IPS-NIHi11 (cell line): ENCODE data around the gene RNASE4.

Source experiments
- DNase-seq: peaks from one replicate; pipeline ENCODE4 v3.0.0; 2012; ENCODE audit warnings: mixed read lengths, low spot score

The RNASE4 gene

GRCh38 chr14:20675669-20676068, 8.7 kb upstream of the RNASE4 start:
- no peak for DNase-seq

GRCh38 chr14:20676072-20676471, 8.3 kb upstream of the RNASE4 start:
- DNase-seq: no peak

- DNase-seq: peak; percentile 48
Observed at GRCh38 chr14:20679907-20680306, 4.5 kb upstream of the RNASE4 start.

GRCh38 chr14:20680363-20680762, 4.0 kb upstream of the RNASE4 start:
- no peak for DNase-seq

- DNase-seq: peak; percentile 68
Observed at GRCh38 chr14:20680843-20681347, 3.5 kb upstream of the RNASE4 start.

- DNase-seq: peak; percentile 60
Observed at GRCh38 chr14:20681348-20682126, 2.8 kb upstream of the RNASE4 start.

GRCh38 chr14:20682127-20682434, 2.3 kb upstream of the RNASE4 start:
- no peak for DNase-seq

GRCh38 chr14:20682435-20683124, 1.8 kb upstream of the RNASE4 start:
- peak; percentile 69 for DNase-seq

GRCh38 chr14:20683125-20683890, 1.1 kb upstream of the RNASE4 start:
- peak; percentile 38 for DNase-seq

GRCh38 chr14:20684662-20685456, 499 bp downstream of the RNASE4 start:
- DNase-seq: no peak

- no peak for DNase-seq
Observed at GRCh38 chr14:20686386-20687143, 2.2 kb downstream of the RNASE4 start.

- DNase-seq: no peak
Observed at GRCh38 chr14:20687362-20688166, 3.2 kb downstream of the RNASE4 start.

- no peak for DNase-seq
Observed at GRCh38 chr14:20688167-20688839, 3.9 kb downstream of the RNASE4 start, which contains the start of gene ANG. TSS of gene ANG (plus strand) at chr14:20688764. CDS start at chr14:20693565, 4,801 bp downstream.

- DNase-seq: peak; percentile 70
Observed at GRCh38 chr14:20690848-20691640, 6.7 kb downstream of the RNASE4 start.

GRCh38 chr14:20692116-20692751, 7.9 kb downstream of the RNASE4 start:
- DNase-seq: no peak

- DNase-seq: no peak
Observed at GRCh38 chr14:20696764-20697163, 12.4 kb downstream of the RNASE4 start.

GRCh38 chr14:20697273-20698017, 13.1 kb downstream of the RNASE4 start:
- peak; percentile 59 for DNase-seq

- no peak for DNase-seq
Observed at GRCh38 chr14:20698018-20698329, 13.6 kb downstream of the RNASE4 start.
